CMK (cell line): Measurements from ENCODE around the gene VTI1A.

Source experiments
- DNase-seq: peaks from one replicate; pipeline ENCODE4 v3.0.0-alpha.2; 2010; ENCODE audit warnings: low read depth

The VTI1A gene

GRCh38 chr10:112758961-112759360 is 311.9 kb downstream of the VTI1A start:
- DNase-seq = no peak

- no peak for DNase-seq
These were observed 312.5 kb downstream of the VTI1A start for GRCh38 chr10:112759496-112759895.

- no peak for DNase-seq
These were observed 314.2 kb downstream of the VTI1A start for GRCh38 chr10:112761256-112761655.

- no peak for DNase-seq
These were observed 317.0 kb downstream of the VTI1A start for GRCh38 chr10:112763916-112764520.

GRCh38 chr10:112765717-112766235 is 318.8 kb downstream of the VTI1A start:
- no peak for DNase-seq

- DNase-seq = no peak
These were observed 319.6 kb downstream of the VTI1A start for GRCh38 chr10:112766636-112767035.

- DNase-seq = no peak
These were observed 320.1 kb downstream of the VTI1A start for GRCh38 chr10:112767156-112767555.

- no peak for DNase-seq
These were observed 321.1 kb downstream of the VTI1A start for GRCh38 chr10:112768121-112768520.

- no peak for DNase-seq
These were observed 322.1 kb downstream of the VTI1A start for GRCh38 chr10:112769081-112769480.

GRCh38 chr10:112769611-112770370 is 322.8 kb downstream of the VTI1A start:
- no peak for DNase-seq

GRCh38 chr10:112771733-112772132 is 324.7 kb downstream of the VTI1A start:
- DNase-seq = no peak

- DNase-seq = no peak
These were observed 326.8 kb downstream of the VTI1A start for GRCh38 chr10:112773783-112774182.

GRCh38 chr10:112774210-112774609 is 327.2 kb downstream of the VTI1A start:
- no peak for DNase-seq

GRCh38 chr10:112774798-112775197 is 327.8 kb downstream of the VTI1A start:
- DNase-seq = no peak

GRCh38 chr10:112775381-112775780 is 328.4 kb downstream of the VTI1A start:
- no peak for DNase-seq

GRCh38 chr10:112775892-112776674 is 329.1 kb downstream of the VTI1A start:
- no peak for DNase-seq

- DNase-seq = no peak
These were observed 331.6 kb downstream of the VTI1A start for GRCh38 chr10:112778579-112778978.

GRCh38 chr10:112779025-112779770 is 332.2 kb downstream of the VTI1A start:
- no peak for DNase-seq

- no peak for DNase-seq
These were observed 335.3 kb downstream of the VTI1A start for GRCh38 chr10:112782200-112782907.

- DNase-seq = no peak
These were observed 336.5 kb downstream of the VTI1A start for GRCh38 chr10:112783351-112784021.

GRCh38 chr10:112784022-112784461 is 337.0 kb downstream of the VTI1A start:
- no peak for DNase-seq
